Measurements from ENCODE around the gene ACER1.

ACER1 gene

GRCh38 chr19:6259312-6259861 lies 74.0 kb downstream of the ACER1 start:
- no peaks in the 10 kb centered on the region for H3K9me3 ChIP-seq (ENCODE audit: control insufficient read depth, low read length)
- no peaks in the 10 kb centered on the region for H3K4me1 ChIP-seq (ENCODE audit: control insufficient read depth, insufficient read depth, low read length)
- H3K36me3 ChIP-seq (ENCODE audit: control insufficient read depth, insufficient read depth, low read length), result no peaks in the 10 kb centered on the region
- no peak overlapping the region for H3K9ac ChIP-seq (ENCODE audit: low read length)
- no peak overlapping the region for H3K4me3 ChIP-seq (ENCODE audit: low read length)
- H3K27me3 ChIP-seq (ENCODE audit: control insufficient read depth, insufficient read depth, low read length), result no peaks in the 10 kb centered on the region

DNA sequence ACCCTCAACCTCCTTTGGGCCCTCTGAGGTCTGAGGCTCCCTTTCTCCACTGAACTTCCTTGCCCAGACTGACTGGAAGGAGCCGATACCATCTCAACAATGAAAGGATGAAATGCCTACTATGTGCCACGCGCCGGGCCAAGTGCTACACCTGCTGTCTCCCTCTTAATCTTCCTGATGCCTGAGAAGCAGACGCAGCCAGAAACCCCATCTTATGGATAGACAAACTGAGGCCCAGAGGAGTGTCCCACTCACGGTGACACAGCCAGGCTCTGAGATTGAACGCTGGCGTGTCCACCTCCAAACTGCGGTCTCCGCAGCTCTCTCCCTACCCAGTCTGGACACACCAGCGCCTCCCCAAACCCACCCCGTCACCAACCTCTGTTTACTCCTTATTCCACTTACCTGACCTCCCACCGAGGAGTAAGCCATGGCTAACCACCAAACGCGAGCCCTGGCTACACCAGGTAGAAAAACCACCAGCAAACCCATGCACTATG lies 74.5 kb downstream of the ACER1 start:
- no peaks in the 10 kb centered on the region for H3K9me3 ChIP-seq (ENCODE audit: control insufficient read depth, low read length)
- H3K4me1 ChIP-seq (ENCODE audit: control insufficient read depth, insufficient read depth, low read length), result no peaks in the 10 kb centered on the region
- H3K4me3 ChIP-seq (ENCODE audit: low read length), result no peak overlapping the region
- no peaks in the 10 kb centered on the region for H3K27me3 ChIP-seq (ENCODE audit: control insufficient read depth, insufficient read depth, low read length)
- no peaks in the 10 kb centered on the region for H3K36me3 ChIP-seq (ENCODE audit: control insufficient read depth, insufficient read depth, low read length)
- H3K9ac ChIP-seq (ENCODE audit: low read length), result no peak overlapping the region
